ENCODE results near the gene ATP2B3.
A peak's percentile ranks its signal among the peaks of the same experiment; 100 is the strongest.

The ATP2B3 gene

GRCh38 chrX:153490217-153490930 is 27.1 kb upstream of the ATP2B3 start:
- no peak for DNase-seq (ENCODE audit: low spot score)

- no peak for DNase-seq (ENCODE audit: low spot score)
Measured at GRCh38 chrX:153491351-153491914, 26.0 kb upstream of the ATP2B3 start.

- DNase-seq (ENCODE audit: low spot score): no peak
Measured at GRCh38 chrX:153491918-153492317, 25.5 kb upstream of the ATP2B3 start.

GRCh38 chrX:153492543-153492942 is 24.9 kb upstream of the ATP2B3 start:
- DNase-seq (ENCODE audit: low spot score): no peak

GRCh38 chrX:153493085-153493484 is 24.4 kb upstream of the ATP2B3 start:
- DNase-seq (ENCODE audit: low spot score): no peak

GRCh38 chrX:153494061-153494460 is 23.4 kb upstream of the ATP2B3 start:
- DNase-seq (ENCODE audit: low spot score): no peak

- DNase-seq (ENCODE audit: low spot score): no peak
Measured at GRCh38 chrX:153494541-153495361, 22.7 kb upstream of the ATP2B3 start, which contains the start of gene BGN. BGN (plus strand) TSS chrX:153494980; CDS start chrX:153504632, 9,652 bp downstream.

GRCh38 chrX:153495362-153495751 is 22.1 kb upstream of the ATP2B3 start:
- no peak for DNase-seq (ENCODE audit: low spot score)

GRCh38 chrX:153495903-153496589 is 21.4 kb upstream of the ATP2B3 start:
- DNase-seq (ENCODE audit: low spot score): no peak

GRCh38 chrX:153496590-153496959 is 20.9 kb upstream of the ATP2B3 start:
- DNase-seq (ENCODE audit: low spot score): no peak

- DNase-seq (ENCODE audit: low spot score): no peak
Measured at GRCh38 chrX:153498453-153498852, 19.0 kb upstream of the ATP2B3 start.

GRCh38 chrX:153499341-153499740 is 18.1 kb upstream of the ATP2B3 start:
- DNase-seq (ENCODE audit: low spot score): no peak

- DNase-seq (ENCODE audit: low spot score): no peak
Measured at GRCh38 chrX:153499876-153500275, 17.6 kb upstream of the ATP2B3 start.

- no peak for DNase-seq (ENCODE audit: low spot score)
Measured at GRCh38 chrX:153500676-153501280, 16.7 kb upstream of the ATP2B3 start.

- no peak for DNase-seq (ENCODE audit: low spot score)
Measured at GRCh38 chrX:153501530-153501929, 15.9 kb upstream of the ATP2B3 start.

GRCh38 chrX:153502131-153502530 is 15.3 kb upstream of the ATP2B3 start:
- no peak for DNase-seq (ENCODE audit: low spot score)

- DNase-seq (ENCODE audit: low spot score): no peak
Measured at GRCh38 chrX:153502796-153503195, 14.6 kb upstream of the ATP2B3 start.

GRCh38 chrX:153504445-153505016 is 12.9 kb upstream of the ATP2B3 start:
- no peak for DNase-seq (ENCODE audit: low spot score)

GRCh38 chrX:153505361-153505760 is 12.1 kb upstream of the ATP2B3 start:
- DNase-seq (ENCODE audit: low spot score): no peak

- DNase-seq (ENCODE audit: low spot score): peak; percentile 57
Measured at GRCh38 chrX:153507484-153508178, 9.8 kb upstream of the ATP2B3 start.

GRCh38 chrX:153509592-153509991 is 7.8 kb upstream of the ATP2B3 start:
- no peak for DNase-seq (ENCODE audit: low spot score)

Data from LoVo (cell line).